BJ (cell line): ENCODE measurements around the gene RILP. TPM values are rescaled to one million over a fixed set of nuclear protein-coding genes. Genes with fewer than 3 reads are reported as not detected.

Experiments used
- CTCF ChIA-PET: fragments of 350-600 bp; formaldehyde crosslinking; extraction: SDS; loops from one replicate; lab custom pipeline; 2021; ENCODE audit warnings: antibody characterized with exemption, inconsistent platforms; lab: Yijun Ruan, JAX
- POLR2A ChIA-PET: fragments of 300-600 bp; sonication (Branson Sonifier 250); formaldehyde crosslinking; extraction: SDS; loops from one replicate; lab custom pipeline; 2021; ENCODE audit warnings: antibody characterized with exemption; lab: Charles Lee
- DNase-seq: peaks from one replicate; pipeline ENCODE4 v3.0.0-alpha.2; 2011; ENCODE audit warnings: low read depth
- H3K27me3 ChIP-seq: 2 replicates; pipeline ENCODE4 v1.6.0; 2011; ENCODE audit warnings: low read length; ENCODE audit not compliant: control insufficient read depth, insufficient read depth
- H3K36me3 ChIP-seq: 2 replicates; pipeline ENCODE4 v1.5.1; 2011; ENCODE audit warnings: low read length; ENCODE audit not compliant: control insufficient read depth, insufficient read depth
- H3K4me3 ChIP-seq: 2 replicates; pipeline ENCODE4 v1.5.1; 2011; ENCODE audit warnings: low read depth, mild to moderate bottlenecking, control low read depth, low read length
- polyA plus RNA-seq: library from polyadenylated mRNA; depleted of rRNA; stranded (reverse); fragments of >200 nt; gene quantifications from 2 replicates; pipeline ENCODE4 v1.2.3, GENCODE V29; 2011
- TF ChIP-seq, protein P1 (sequence below): IDR thresholded peaks from 2 replicates; pipeline ENCODE4 v1.5.1; 2011; ENCODE audit warnings: low read depth, mild to moderate bottlenecking, control low read depth, inconsistent platforms, low read length, moderate library complexity; ENCODE audit not compliant: insufficient read depth

The RILP gene
- polyA plus RNA-seq, 1 experiment = 6.2 TPM

DNA sequence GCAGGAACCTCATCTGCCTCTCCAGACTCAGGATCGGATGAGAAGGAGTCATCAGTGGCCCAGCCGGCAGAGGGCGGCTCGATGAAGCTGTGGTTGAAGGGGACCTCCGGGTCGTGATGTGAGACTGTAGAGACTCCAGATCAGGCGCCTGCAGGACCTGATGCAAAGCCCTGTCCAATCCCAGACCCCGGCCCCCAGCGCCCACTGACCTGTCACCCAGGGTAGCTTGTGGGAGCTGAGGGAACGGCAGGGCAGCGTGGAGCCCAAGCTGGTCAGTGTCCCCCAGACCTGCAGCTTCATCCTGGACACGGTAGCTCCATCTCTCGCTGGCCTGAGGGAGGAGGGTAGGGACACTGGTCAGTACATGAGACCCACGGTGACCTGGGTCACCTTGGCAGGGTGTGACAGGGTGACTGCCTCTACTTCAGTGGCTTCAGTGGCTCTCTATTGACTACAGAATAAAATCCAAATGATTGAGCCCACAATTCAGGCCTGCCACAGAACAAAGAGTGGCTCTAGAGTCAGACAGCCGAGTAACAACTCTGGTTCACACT is 12.9 kb downstream of the RILP start:
- CTCF ChIA-PET = interaction anchor here (0.6 to 0.9 kb wide), 2 partner anchors 12 to 62 kb away, joined by 3 to 5 read pairs; no protein-coding TSS in a partner anchor
- Histone ChIP-seq H3K36me3 (no peaks in the 10 kb centered on the region), H3K4me3 (no peak overlapping the region), H3K27me3 (no peaks in the 10 kb centered on the region)
- TF ChIP-seq, protein P1, sequence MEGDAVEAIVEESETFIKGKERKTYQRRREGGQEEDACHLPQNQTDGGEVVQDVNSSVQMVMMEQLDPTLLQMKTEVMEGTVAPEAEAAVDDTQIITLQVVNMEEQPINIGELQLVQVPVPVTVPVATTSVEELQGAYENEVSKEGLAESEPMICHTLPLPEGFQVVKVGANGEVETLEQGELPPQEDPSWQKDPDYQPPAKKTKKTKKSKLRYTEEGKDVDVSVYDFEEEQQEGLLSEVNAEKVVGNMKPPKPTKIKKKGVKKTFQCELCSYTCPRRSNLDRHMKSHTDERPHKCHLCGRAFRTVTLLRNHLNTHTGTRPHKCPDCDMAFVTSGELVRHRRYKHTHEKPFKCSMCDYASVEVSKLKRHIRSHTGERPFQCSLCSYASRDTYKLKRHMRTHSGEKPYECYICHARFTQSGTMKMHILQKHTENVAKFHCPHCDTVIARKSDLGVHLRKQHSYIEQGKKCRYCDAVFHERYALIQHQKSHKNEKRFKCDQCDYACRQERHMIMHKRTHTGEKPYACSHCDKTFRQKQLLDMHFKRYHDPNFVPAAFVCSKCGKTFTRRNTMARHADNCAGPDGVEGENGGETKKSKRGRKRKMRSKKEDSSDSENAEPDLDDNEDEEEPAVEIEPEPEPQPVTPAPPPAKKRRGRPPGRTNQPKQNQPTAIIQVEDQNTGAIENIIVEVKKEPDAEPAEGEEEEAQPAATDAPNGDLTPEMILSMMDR = no peak
- DNase-seq = no peak
- POLR2A ChIA-PET = no interaction called here

DNA sequence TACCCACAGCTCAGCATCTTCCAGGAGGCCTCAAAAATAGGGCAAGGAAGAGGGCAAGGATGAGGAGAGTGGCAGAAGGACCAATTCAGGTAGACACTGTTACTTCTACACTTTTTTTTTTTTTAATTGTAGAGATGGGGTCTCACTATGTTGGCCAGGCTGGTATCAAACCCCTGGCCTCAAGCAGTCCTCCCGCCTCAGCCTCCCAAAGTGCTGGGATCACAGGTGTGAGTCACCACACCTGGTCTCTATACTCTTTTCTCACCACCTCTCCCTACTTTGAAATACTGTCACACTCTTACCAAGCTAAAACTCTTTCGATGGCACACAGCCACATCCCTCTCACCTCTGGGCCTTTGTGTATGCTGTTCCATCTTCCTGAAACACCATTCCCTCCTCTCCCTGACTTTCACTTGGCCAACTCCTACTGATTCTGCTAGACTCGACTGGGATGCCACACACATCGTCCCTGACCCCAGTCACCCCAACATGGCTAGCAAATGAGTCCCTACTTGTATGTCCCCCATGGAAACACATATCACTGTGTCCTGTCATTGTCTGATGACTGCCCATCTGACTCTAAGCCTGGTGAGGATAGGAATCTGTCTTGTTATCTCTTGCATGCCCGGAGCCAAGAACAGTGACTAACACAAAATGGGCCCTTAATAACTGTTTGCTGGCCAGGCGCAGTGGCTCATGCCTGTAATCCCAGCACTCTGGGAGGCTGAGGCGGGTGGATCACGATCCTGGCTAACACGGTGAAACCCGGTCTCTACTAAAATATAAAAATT is 13.8 kb downstream of the RILP start:
- ChIA-PET POLR2A (no interaction called here), CTCF (interaction anchor here (0.7 kb wide), 1 partner anchor 8 kb away, joined by 3 read pairs; no protein-coding TSS in a partner anchor)
- Histone ChIP-seq H3K27me3 (no peaks in the 10 kb centered on the region), H3K4me3 (no peak overlapping the region), H3K36me3 (no peaks in the 10 kb centered on the region)
- no peak for DNase-seq
- TF ChIP-seq, protein P1 = no peak

DNA sequence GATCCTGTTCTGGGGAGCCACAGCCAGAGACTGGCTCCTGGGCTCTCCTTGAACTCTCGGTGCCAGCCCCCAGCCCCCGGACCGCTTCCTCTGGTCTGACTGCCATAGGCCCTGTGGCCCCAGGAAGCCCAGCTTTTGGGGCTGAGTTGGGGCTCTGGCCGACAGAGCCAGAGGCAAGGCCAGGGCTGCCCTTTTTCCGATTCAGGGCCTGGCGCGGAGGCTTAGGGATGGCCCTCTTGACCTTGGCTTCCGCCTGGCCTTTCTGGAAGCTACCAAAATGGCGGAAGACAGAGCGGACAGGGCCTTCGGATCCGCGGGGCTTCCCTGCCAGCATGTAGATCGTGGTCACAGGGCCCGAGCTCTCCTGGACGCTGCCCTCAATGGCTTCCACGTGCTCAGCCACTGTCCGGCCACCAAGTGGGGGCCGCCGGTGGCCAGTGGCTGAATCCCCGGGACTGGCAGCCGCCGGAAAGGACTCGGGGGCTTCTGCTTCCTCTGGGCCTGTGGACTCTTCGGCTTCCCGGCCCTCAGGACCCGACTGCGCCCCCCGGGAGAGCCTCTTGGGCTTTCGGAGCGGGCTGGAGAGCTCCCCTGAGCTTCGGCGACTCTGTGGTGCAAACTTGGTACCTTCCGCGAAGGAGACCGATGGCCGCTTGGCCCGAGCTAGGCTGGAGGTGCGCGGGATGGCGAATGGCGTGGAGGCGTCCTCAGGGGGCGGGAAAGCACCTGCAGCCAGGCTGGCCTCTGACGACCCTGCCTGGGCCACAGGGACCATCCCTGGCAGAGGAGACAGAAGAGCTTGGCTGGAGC is 14.6 kb downstream of the RILP start:
- ChIA-PET POLR2A (no interaction called here), CTCF (interaction anchor here (0.7 kb wide), 1 partner anchor 9 kb away, joined by 3 read pairs; no protein-coding TSS in a partner anchor)
- Histone ChIP-seq H3K27me3 (no peaks in the 10 kb centered on the region; the same call in 1 of the 2 replicates), H3K4me3 (no peak overlapping the region), H3K36me3 (no peaks in the 10 kb centered on the region)
- TF ChIP-seq, protein P1 = no peak
- DNase-seq = no peak

DNA sequence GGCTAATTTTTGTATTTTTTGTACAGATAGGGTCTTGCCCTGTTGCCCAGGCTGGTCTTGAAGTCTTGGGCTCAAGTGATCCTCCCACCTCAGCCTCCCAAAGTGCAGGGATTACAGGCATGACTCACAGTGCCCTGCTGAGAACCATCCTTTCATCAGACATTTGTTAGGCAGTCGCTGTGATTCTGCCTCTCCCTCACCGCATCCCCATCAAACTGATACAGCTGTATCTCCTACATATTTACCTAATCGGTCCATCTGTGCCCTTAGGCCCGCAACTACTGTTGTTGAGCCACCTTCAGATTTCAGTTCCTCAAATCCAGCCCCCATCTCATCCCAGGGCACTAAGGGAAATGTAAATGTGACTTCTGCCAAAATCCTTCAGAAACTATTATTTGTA is 19.0 kb downstream of the RILP start:
- TF ChIP-seq, protein P1 = no peak
- no peak for DNase-seq
- POLR2A ChIA-PET = no interaction called here

More for the DNA sequence above, 19.0 kb downstream of the RILP start:
- H3K27me3 ChIP-seq = no peaks in the 10 kb centered on the region; the same call in 1 of the 2 replicates
- CTCF ChIA-PET = interaction anchor here (0.6 to 3.7 kb wide), 24 partner anchors 10 to 351 kb away, joined by 3 to 64 read pairs (median 4); partner anchors contain the start of genes PITPNA, RILP and TRARG1
- H3K36me3 ChIP-seq = no peaks in the 10 kb centered on the region
- no peak overlapping the region for H3K4me3 ChIP-seq
